ENCODE measurements around the gene HYAL4.
"Not testable (repeated sequence)": the region's sequence is repeated elsewhere in the genome, so short reads cannot be mapped to it uniquely, and the experiment has no call there.

The HYAL4 gene

GRCh38 chr7:123849855-123850254, 4.9 kb downstream of the HYAL4 start:
- no peak for DNase-seq

- DNase-seq = not testable (repeated sequence)
Observed at GRCh38 chr7:123851404-123851803, 6.4 kb downstream of the HYAL4 start.

DNA sequence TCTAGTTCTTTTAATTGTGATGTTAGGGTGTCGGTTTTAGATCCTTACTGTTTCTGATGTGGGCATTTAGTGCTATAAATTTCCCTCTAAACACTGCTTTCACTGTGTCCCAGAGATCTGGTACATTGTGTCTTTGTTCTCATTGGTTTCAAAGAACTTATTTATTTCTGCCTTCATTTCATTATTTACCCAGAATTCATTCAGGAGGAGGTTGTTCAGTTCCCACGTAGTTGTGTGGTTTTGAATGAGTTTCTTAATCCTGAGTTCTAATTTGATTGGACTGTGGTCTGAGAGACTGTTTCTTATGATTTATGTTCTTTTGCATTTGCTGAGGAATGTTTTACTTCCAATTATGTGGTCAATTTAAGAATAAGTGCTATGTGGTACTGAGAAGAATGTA, 9.3 kb downstream of the HYAL4 start:
- DNase-seq = not testable (repeated sequence)

GRCh38 chr7:123856428-123856827, 11.5 kb downstream of the HYAL4 start:
- DNase-seq = not testable (repeated sequence)

- no peak for DNase-seq
Observed at GRCh38 chr7:123860848-123861247, 15.9 kb downstream of the HYAL4 start.

- DNase-seq = no peak
Observed at GRCh38 chr7:123862775-123863174, 17.8 kb downstream of the HYAL4 start.

DNA sequence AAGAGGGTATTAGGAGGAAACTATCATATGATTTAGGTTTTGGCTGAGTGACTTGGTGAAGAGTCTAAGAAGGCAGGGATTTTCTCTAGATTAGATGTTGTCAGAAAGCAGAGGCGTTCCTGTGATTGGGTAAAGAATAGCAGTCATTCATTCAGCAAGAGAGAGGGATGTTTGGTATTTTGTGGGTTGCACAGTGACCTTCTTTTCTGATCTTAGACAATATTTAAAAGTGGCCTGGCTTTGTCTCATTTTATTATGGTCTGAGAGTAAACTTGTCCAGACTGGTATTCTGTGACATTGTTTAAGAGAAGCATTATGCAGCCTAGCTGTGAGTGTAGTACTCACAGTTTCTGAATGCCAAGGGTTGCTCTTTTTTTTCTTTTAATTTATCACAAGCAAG, 18.5 kb downstream of the HYAL4 start:
- no peak for DNase-seq

DNA sequence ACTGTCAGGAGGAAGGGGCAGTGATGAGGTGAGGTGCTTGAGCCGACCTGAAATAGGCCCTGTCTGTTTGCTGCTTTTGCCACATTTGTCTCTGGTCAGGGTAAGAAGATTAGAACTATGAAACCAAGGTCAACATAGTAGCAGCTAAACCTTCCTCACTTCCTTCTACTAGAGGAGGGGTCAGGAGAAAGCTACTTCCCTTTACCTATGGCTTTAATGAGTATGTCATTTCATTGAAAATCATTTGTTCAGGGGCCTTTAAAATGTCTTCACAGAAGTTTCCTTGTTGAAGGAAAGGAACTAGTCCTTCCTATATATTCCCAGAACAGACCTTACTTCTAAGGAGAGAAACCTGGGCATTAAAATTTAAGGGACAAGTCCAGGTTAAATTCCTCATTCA, 19.0 kb downstream of the HYAL4 start:
- no peak for DNase-seq

GRCh38 chr7:123864436-123864835, 19.5 kb downstream of the HYAL4 start:
- no peak for DNase-seq

GRCh38 chr7:123864966-123865365, 20.0 kb downstream of the HYAL4 start:
- DNase-seq = no peak

DNA sequence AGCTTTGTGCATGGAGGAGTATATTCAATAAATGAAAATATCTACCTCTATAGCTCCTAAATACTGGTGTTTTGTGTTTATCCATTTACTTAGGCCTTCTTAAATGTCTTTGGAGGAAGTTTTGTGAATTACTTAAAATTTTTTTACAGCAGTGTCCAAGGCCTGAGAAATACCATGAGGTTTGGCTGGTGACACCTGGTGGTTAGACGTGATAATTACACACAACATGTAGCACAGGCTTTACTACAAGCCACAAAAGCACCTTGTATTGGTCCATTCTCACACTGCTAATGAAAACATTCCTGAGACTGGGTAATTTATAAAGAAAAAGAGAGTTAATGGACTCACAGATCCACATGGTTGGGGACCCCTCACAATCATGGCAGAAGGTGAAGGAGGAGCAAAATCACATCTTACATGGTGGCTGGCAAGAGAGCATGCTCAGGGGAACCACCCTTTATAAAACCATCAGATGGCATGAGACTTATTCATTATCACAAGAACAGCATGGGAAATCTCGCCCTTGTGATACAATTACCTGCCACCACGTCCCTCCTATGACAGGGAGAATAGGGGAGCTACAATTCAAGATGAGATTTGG, 20.6 kb downstream of the HYAL4 start:
- DNase-seq = peak in 1 of 2 donors; percentile 47

DNA sequence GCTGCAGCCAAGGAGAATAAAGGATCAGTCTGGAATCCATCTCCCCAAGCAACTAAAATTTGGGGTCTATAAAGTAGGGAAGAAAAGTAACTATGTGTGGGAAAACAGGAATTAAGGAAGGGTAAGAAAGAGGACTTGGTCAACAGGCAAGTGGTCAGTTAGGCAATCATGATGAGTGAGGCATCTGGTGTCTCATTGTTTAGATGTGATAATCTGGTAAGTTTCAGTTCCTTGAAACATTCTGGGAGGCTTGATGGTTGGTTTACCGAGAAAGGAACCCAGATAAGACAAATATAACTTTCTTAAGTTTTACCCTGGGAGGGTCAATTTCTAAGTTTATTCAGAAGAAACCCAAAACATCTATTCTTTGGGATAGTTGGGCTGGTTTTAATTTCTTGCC, 22.3 kb downstream of the HYAL4 start:
- no peak for DNase-seq

GRCh38 chr7:123871998-123872867, 27.3 kb downstream of the HYAL4 start:
- DNase-seq = peak in 1 of 2 donors; percentile 1

- DNase-seq = no peak
Observed at GRCh38 chr7:123872908-123873307, 27.9 kb downstream of the HYAL4 start.

GRCh38 chr7:123876557-123877256, 31.7 kb downstream of the HYAL4 start:
- no peak for DNase-seq

- no peak for DNase-seq
Observed at GRCh38 chr7:123879628-123880027, 34.7 kb downstream of the HYAL4 start.

- no peak for DNase-seq
Observed at GRCh38 chr7:123881300-123881699, 36.3 kb downstream of the HYAL4 start.

- no peak for DNase-seq
Observed at GRCh38 chr7:123883154-123883553, 38.2 kb downstream of the HYAL4 start.

DNA sequence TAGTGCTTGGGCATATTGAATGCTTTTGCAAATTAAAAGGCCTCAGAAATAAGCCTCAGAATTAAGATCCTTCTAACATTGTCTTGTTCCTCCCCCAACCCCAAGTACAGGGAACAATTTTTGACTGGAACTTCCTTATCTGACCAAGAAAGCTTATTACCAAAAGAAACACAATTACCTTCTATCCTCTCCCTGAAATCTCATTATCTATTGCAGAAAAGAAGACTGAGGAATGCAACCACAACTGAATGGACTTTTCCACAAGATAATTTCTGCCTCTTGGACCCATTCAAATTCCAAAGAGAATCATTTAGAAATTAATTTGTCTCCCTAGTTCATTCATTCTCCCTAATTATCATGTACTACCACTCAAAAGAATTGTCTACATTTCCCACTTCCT, 43.2 kb downstream of the HYAL4 start:
- DNase-seq = no peak

DNA sequence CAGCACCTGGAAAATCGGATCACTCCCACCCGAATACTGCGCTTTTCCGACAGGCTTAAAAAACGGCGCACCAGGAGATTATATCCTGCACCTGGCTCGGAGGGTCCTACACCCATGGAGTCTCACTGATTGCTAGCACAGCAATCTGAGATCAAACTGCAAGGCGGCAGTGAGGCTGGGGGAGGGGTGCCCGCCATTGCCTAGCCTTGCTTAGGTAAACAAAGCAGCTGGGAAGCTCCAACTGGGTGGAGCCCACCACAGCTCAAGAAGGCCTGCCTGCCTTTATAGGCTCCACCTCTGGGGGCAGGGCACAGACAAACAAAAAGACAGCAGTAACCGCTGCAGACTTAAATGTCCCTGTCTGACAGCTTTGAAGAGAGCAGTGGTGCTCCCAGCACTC, 49.8 kb downstream of the HYAL4 start:
- DNase-seq = not testable (repeated sequence)

DNA sequence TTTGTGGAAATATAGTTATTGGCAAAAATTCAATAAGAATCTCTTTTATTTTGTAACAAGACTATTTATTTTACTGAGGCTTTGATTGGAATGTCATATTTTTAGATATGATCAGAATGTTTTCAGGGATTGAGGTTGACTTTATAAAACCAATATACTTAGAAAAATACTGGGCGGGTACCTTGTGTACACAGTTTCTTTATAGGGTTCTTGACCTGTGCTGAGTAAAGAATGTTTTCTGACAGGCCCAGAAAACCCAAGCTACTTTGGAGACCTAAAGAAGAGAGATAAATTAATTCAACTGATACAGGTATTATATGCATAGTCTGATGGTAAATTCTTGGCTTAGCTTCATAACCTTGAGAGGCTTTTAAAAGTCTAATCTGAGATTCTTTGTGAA, 56.1 kb downstream of the HYAL4 start:
- DNase-seq = no peak

GRCh38 chr7:123905714-123906113, 60.7 kb downstream of the HYAL4 start:
- DNase-seq = no peak

DNA sequence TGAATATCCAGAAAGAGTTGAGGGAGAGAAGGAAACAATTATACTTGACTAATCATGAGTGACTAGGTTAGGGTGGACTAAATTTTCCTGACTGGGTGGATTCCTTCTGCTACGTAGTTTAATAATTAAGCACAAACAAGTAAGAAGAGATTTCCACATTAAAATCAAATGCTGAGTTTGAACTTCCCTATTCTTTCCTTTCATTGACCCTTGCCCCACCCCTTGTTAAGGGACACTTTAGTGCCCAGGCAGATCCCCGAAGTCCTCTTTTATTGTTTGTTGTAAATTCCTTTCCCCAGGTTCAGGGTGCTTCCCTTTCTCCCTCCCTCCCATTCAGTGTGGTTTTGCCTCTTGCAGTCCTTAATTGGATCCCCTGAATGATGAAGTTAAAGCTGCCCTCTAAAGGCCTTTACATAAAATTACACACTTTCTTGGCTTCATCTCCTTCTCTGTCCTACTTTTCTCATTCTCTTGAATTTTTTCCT, 71.3 kb downstream of the HYAL4 start:
- DNase-seq = peak in 1 of 2 donors; percentile 17

DNA sequence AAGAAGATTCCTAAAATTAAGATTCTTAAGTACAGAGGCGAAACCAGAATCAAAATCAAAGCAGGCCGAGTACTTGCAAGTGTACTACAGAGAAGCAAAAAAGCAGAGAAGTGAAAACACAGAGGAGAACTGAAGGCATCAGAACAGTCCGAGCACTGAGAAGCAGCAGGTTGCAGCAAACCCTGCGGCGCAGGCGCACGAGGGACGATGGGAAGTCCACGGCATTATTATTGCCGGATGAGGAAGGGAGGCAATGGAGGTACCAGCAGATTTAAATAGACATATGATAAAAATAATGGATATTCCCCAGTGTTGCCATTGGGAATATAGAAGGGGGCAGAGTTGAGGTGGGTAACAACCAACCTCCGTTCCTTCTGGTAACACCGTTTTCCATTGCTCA, 72.9 kb downstream of the HYAL4 start:
- DNase-seq = no peak

Measured in hippocampal formation (tissue), 2 donors.